GM12878 (cell line): Measurements from ENCODE around the gene ANKDD1B. TPM values are rescaled to one million over a fixed set of nuclear protein-coding genes. Genes with fewer than 3 reads are reported as not detected.
A peak's percentile ranks its signal among the peaks of the same experiment; 100 is the strongest.

Source experiments
- BMI1 ChIP-seq: fragments of 450-650 bp; IDR thresholded peaks from 2 replicates; pipeline ENCODE4 v1.6.1; 2016; ENCODE audit warnings: mild to moderate bottlenecking, moderate library complexity, borderline replicate concordance
- CEBPB ChIP-seq, 2 experiments: fragments of 150-350 bp in 1 of 2; IDR thresholded peaks; 2 replicates each; pipeline ENCODE4 v1.6.1; 2012 to 2014; ENCODE audit warnings: low read depth in 2 of 2, low read length in 2 of 2, borderline replicate concordance in 1 of 2, inconsistent platforms in 1 of 2
- CREM ChIP-seq: IDR thresholded peaks from 2 replicates; pipeline ENCODE4 v1.6.1; 2014; ENCODE audit warnings: antibody characterized with exemption, low read depth
- ELK1 ChIP-seq: IDR thresholded peaks from 2 replicates; pipeline ENCODE4 v1.6.1; 2012; ENCODE audit warnings: low read depth, low read length, improper control_type of control experiment
- HDGF ChIP-seq: fragments of 450-650 bp; IDR thresholded peaks from 2 replicates; pipeline ENCODE4 v1.6.1; 2016; ENCODE audit warnings: antibody characterized with exemption
- HSF1 ChIP-seq: fragments of 150-350 bp; IDR thresholded peaks from 2 replicates; pipeline ENCODE4 v1.6.1; 2014; ENCODE audit warnings: mild to moderate bottlenecking, low read depth, low read length
- MEF2A ChIP-seq: IDR thresholded peaks from 2 replicates; pipeline ENCODE4 v1.6.1; 2011; ENCODE audit warnings: low read depth, mild to moderate bottlenecking, low read length, moderate library complexity; ENCODE audit not compliant: insufficient read depth
- NFYA ChIP-seq: IDR thresholded peaks from 2 replicates; pipeline ENCODE4 v1.6.1; 2011; ENCODE audit warnings: low read depth, mild to moderate bottlenecking, low read length, improper control_type of control experiment, borderline replicate concordance
- NRF1 ChIP-seq: conservative IDR thresholded peaks from 2 replicates; pipeline ENCODE4 v1.6.1; 2011; ENCODE audit warnings: mild to moderate bottlenecking, low read depth, low read length, improper control_type of control experiment
- RAD21 ChIP-seq: IDR thresholded peaks from 2 replicates; pipeline ENCODE4 v1.6.1; 2011; ENCODE audit warnings: mild to moderate bottlenecking, low read depth, low read length, moderate library complexity; ENCODE audit not compliant: insufficient read depth
- RELB ChIP-seq: fragments of 450-650 bp; IDR thresholded peaks from 2 replicates; pipeline ENCODE4 v1.6.1; 2017; ENCODE audit warnings: low read depth, mild to moderate bottlenecking, moderate library complexity
- RUNX3 ChIP-seq: IDR thresholded peaks from 2 replicates; pipeline ENCODE4 v1.6.1; 2012; ENCODE audit warnings: low read length, inconsistent platforms
- SKIL ChIP-seq: fragments of 450-650 bp; IDR thresholded peaks from 2 replicates; pipeline ENCODE4 v1.6.1; 2017; ENCODE audit warnings: mild to moderate bottlenecking, low read depth, inconsistent platforms; ENCODE audit not compliant: poor library complexity, severe bottlenecking
- USF1 ChIP-seq: IDR thresholded peaks from 2 replicates; pipeline ENCODE4 v1.6.1; 2011; ENCODE audit warnings: borderline replicate concordance, low read depth, mild to moderate bottlenecking, moderate library complexity, mixed read lengths, low read length; ENCODE audit not compliant: insufficient read depth; ENCODE audit errors: extremely low read length
- WRNIP1 ChIP-seq: IDR thresholded peaks from 2 replicates; pipeline ENCODE4 v1.6.1; 2011; ENCODE audit warnings: low read depth, low read length, improper control_type of control experiment, borderline replicate concordance
- ZBED1 ChIP-seq: IDR thresholded peaks from 2 replicates; pipeline ENCODE4 v1.6.1; 2016; ENCODE audit warnings: borderline replicate concordance
- ZNF384 ChIP-seq: IDR thresholded peaks from 2 replicates; pipeline ENCODE4 v1.6.1; 2012; ENCODE audit warnings: low read depth, mild to moderate bottlenecking, low read length, improper control_type of control experiment, borderline replicate concordance
- ZNF687 ChIP-seq: fragments of 450-650 bp; IDR thresholded peaks from 2 replicates; pipeline ENCODE4 v1.6.1; 2017; ENCODE audit warnings: mild to moderate bottlenecking, moderate library complexity
- polyA plus RNA-seq, 11 experiments: library from polyadenylated mRNA; depleted of rRNA in 4 of 11; unstranded in 6 of 11; stranded (reverse) in 5 of 11; fragments of >200 nt; fragmentation: Nextera tagmentation in 4 of 11; fragmentation: Illumina TruSeq in 1 of 11; extraction: Ambion mirVana in 4 of 11; extraction: Trizol in 1 of 11; gene quantifications; 1 replicate in 1 of 11; 2 replicates in 10 of 11; pipeline versions ENCODE4 v1.2.1 to v1.2.3, GENCODE V29; 2011 to 2016; ENCODE audit warnings: inconsistent platforms in 2 of 11, missing spikeins in 2 of 11, low read depth in 1 of 11
- total RNA-seq, 4 experiments: library from RNA; depleted of rRNA in 3 of 4; stranded (reverse); fragments of >200 nt in 3 of 4; fragmentation: Illumina TruSeq in 1 of 4; extraction: Trizol in 1 of 4; gene quantifications; 2 replicates each; pipeline versions ENCODE4 v1.2.1 to v1.2.3, GENCODE V29; 2013 to 2021

ANKDD1B gene
- total and polyA plus RNA-seq, 10 of the 15 experiments (the other 5 are each of a cell fraction or from before 2014, with no cell fraction given): 0.34 to 2.4 (median 0.80) TPM

GRCh38 chr5:75567710-75568109 is 43.5 kb upstream of the ANKDD1B start (continued):
- TF ChIP-seq HSF1 (no peak), NFYA (no peak), RUNX3 (no peak; the same call in 1 of the 2 replicates), ZBED1 (0 out of 2 replicates have a peak, but pooled peaks have one; percentile 55), NRF1 (no peak), MEF2A (0 out of 2 replicates have a peak, but pooled peaks have one; percentile 31), RELB (no peak), USF1 (no peak), ZNF384 (no peak), CREM (0 out of 2 replicates have a peak, but pooled peaks have one; percentile 5), CEBPB (IDR thresholded peaks at IDR 0.05; ENCODE audit: borderline replicate concordance in 1 of 2, low read depth in 2 of 2, low read length in 2 of 2) (no peak), RAD21 (0 out of 2 replicates have a peak, but pooled peaks have one; percentile 20), ELK1 (no peak), WRNIP1 (0 out of 2 replicates have a peak, but pooled peaks have one; percentile 48), ZNF687 (no peak), SKIL (peak; percentile 26), BMI1 (no peak), HDGF (no peak)
